Mucosa of rectum (tissue), 2 donors: ENCODE results near the gene B4GALT4.

Experiments
- H3K27ac ChIP-seq, 2 donors: one replicate each; pipeline ENCODE4 v1.7.0; 2013; ENCODE audit warnings: inconsistent platforms in 2 of 2, low read depth in 2 of 2, low read length in 2 of 2
- H3K27me3 ChIP-seq, 2 donors: one replicate each; pipeline ENCODE4 v1.7.0; 2013; ENCODE audit warnings: low read length in 2 of 2; ENCODE audit not compliant: control insufficient read depth in 2 of 2, insufficient read depth in 2 of 2
- H3K36me3 ChIP-seq, 2 donors: one replicate each; pipeline ENCODE4 v1.7.0; 2013; ENCODE audit warnings: low read length in 2 of 2; ENCODE audit not compliant: control insufficient read depth in 2 of 2, insufficient read depth in 2 of 2
- H3K4me1 ChIP-seq, 2 donors: one replicate each; pipeline ENCODE4 v1.7.0; 2013; ENCODE audit warnings: low read length in 2 of 2, mild to moderate bottlenecking in 1 of 2; ENCODE audit not compliant: control insufficient read depth in 2 of 2, insufficient read depth in 2 of 2
- H3K4me3 ChIP-seq, 2 donors: one replicate each; pipeline ENCODE4 v1.7.0; 2013; ENCODE audit warnings: low read length in 2 of 2
- H3K9ac ChIP-seq, 2 donors: one replicate each; pipeline ENCODE4 v1.7.0; 2013; ENCODE audit warnings: low read length in 2 of 2, low read depth in 1 of 2, mild to moderate bottlenecking in 1 of 2
- H3K9me3 ChIP-seq, 2 donors: one replicate each; pipeline ENCODE4 v1.7.0; 2013; ENCODE audit warnings: low read length in 2 of 2; ENCODE audit not compliant: control insufficient read depth in 2 of 2
- donor health status: healthy.
- donor health status: Normal muscosa, but diverticular disease.

The B4GALT4 gene

DNA sequence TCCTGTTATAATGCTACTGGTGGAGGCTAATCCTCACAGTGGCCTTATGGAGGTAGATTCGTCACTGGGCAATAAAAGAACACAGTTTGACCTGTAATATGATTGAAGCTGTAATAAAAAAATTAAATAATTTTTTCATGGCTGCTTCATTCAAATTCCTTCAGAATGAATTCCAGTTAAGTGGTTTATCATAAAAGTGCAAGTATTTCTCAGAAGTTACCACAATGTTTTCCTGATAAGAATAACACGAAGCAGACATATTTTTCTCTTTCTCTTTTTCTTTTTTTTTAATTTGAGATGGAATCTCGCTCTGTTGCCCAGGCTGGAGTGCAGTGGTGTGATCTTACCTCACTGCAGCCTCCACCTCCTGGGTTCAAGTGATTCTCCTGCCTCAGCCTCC lies 15.6 kb downstream of the B4GALT4 start:
- Histone ChIP-seq H3K36me3 (peaks cover 50 to 61% of the 10 kb centered on the region in 2 donors), H3K9ac (no peak overlapping the region), H3K4me1 (peaks cover 25 to 46% of the 10 kb centered on the region in 2 donors), H3K27ac (no peak overlapping the region), H3K27me3 (no peaks in the 10 kb centered on the region), H3K4me3 (no peak overlapping the region), H3K9me3 (no peaks in the 10 kb centered on the region)

DNA sequence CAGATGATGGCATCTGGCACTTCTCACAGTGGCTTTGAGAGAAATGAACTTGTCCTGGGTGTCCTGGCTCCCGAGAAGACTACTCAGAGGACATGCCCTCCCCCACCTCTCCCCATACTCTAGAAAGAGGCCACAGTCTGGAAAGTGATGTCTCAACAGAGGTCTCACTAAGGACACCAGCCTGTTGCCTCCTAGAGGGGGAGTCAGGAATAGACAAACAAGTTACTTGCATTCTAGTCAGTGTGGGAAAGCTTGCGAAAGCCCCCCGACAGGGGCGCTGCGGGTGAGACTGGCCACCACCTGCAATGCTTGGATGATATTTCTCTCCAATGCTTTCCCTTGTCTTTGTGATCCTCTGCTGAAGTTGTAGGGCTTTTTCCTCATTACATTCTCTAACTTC lies 17.2 kb downstream of the B4GALT4 start:
- Histone ChIP-seq H3K4me3 (no peak overlapping the region), H3K36me3 (peaks cover 43 to 58% of the 10 kb centered on the region in 2 donors), H3K9ac (no peak overlapping the region)

DNA sequence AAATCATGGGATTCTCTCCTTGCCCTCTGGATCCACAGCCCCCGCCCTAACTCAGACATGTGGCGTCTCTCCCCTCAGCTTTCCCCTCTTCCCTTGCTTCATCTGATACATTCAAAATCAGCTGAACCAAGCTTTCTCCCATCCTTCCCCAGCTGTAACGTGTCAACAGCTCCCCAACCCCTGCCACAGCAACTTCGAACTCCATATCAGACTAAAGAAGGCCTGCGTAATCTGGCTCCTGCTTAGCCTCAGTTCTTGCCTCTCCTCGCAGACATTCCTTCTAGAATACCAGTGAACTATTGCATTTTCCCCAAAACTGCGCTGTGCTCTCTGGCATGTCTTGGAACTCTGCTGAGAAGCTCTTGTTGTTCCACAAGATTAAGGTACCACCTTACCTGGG lies 18.3 kb downstream of the B4GALT4 start:
- peaks cover 44 to 67% of the 10 kb centered on the region in 2 donors for H3K36me3 ChIP-seq

More for the DNA sequence above, 17.2 kb downstream of the B4GALT4 start:
- Histone ChIP-seq H3K9me3 (no peaks in the 10 kb centered on the region), H3K27ac (no peak overlapping the region), H3K4me1 (peaks cover 21 to 39% of the 10 kb centered on the region in 2 donors), H3K27me3 (no peaks in the 10 kb centered on the region)

DNA sequence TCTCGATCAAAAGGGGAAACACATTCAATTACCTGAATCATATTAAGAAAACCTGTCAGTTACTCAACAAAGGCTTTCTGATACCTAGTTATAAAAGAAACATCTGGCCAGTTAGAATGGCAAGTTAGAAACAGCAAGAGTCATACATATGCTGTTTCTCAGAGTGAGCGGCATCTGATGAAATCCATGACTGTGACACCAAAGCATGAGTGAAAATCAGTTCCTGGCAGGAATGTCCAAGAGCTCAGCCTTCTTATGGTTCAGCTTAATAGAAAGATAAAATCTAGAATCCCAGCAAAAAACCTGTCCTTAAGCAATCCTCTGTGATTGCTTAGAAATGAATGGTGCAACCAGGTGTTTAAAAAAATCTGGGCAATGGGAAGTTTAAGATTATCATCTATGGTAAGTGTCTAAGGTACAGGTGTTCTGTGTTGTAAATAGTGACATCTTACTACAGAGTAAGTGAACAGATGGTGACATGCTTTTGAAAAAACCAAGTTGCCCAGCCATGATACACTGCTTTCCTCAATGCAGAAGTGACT lies 18.8 kb downstream of the B4GALT4 start:
- H3K4me1 ChIP-seq = peaks cover 11 to 27% of the 10 kb centered on the region in 2 donors
- peak overlapping the region in 1 of 2 donors; percentile 78 for H3K27ac ChIP-seq
- no peak overlapping the region for H3K4me3 ChIP-seq
- H3K27me3 ChIP-seq = no peaks in the 10 kb centered on the region
- no peaks in the 10 kb centered on the region for H3K9me3 ChIP-seq
- no peak overlapping the region for H3K9ac ChIP-seq
- H3K36me3 ChIP-seq = peaks cover 48 to 72% of the 10 kb centered on the region in 2 donors

More for the DNA sequence above, 18.3 kb downstream of the B4GALT4 start:
- Histone ChIP-seq H3K9ac (no peak overlapping the region), H3K27me3 (no peaks in the 10 kb centered on the region), H3K4me3 (no peak overlapping the region), H3K4me1 (peaks cover 13 to 30% of the 10 kb centered on the region in 2 donors), H3K27ac (no peak overlapping the region), H3K9me3 (no peaks in the 10 kb centered on the region)

DNA sequence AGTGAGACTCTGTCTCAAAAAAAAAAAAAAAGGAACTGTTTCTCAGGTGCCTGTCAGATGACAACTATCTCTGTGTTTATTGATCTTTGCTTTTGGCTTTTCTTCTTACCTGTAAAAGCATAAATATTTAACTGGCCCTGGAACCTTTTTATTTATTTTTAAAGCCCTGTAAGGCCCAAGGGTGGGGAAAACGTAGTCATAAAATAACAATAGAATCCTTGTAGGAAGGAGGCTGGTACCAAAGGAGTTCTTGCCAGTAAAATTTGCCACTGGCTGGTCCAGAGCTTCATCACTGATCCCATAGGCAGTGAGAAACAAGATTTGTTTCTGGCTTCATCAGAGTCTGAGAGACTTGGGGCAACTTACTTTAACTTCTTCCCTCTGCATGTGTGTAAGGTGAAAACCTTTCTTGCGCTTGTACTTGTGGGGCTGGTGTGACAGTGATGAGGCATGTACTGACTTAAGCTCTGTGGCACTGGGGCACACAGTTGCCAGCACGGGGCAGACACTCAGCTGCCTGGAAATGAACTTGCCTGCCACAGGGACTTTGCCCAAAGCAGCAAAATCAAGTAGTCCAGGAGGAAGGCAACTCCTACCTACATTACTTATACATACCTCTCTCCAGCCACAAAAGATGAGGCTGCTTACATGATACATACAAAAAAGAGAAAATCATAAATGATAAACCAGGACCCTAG lies 19.6 kb downstream of the B4GALT4 start:
- Histone ChIP-seq H3K9me3 (no peaks in the 10 kb centered on the region), H3K27ac (peak overlapping the region; percentile 52 to 78), H3K27me3 (no peaks in the 10 kb centered on the region), H3K9ac (peak overlapping the region in 1 of 2 donors; percentile 36), H3K4me3 (no peak overlapping the region), H3K4me1 (peaks cover 8 to 20% of the 10 kb centered on the region in 2 donors), H3K36me3 (peaks cover 48 to 69% of the 10 kb centered on the region in 2 donors)

DNA sequence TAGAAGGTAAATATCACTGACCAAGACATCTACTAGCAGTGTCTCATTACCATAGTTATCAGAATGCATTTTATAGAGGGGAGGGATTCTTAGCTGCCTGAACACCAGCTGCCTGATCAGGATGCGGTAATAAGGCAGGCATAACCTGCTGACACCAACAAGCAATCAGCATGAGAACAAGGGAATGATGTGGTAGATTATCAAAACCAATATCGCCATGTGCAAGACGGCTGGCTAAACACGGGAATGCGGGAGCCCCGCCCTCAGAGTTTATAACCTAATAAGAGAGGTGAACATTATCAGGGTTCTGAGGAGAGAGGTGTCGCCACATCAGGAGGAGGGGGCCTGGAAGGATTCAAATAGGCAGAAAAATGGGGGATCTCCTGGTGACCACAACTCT lies 20.5 kb downstream of the B4GALT4 start:
- Histone ChIP-seq H3K27me3 (no peaks in the 10 kb centered on the region), H3K36me3 (peaks cover 53 to 72% of the 10 kb centered on the region in 2 donors), H3K4me3 (no peak overlapping the region), H3K27ac (peak overlapping the region; percentile 52 to 78), H3K4me1 (peaks cover 6 to 15% of the 10 kb centered on the region in 2 donors), H3K9me3 (no peaks in the 10 kb centered on the region), H3K9ac (no peak overlapping the region)

DNA sequence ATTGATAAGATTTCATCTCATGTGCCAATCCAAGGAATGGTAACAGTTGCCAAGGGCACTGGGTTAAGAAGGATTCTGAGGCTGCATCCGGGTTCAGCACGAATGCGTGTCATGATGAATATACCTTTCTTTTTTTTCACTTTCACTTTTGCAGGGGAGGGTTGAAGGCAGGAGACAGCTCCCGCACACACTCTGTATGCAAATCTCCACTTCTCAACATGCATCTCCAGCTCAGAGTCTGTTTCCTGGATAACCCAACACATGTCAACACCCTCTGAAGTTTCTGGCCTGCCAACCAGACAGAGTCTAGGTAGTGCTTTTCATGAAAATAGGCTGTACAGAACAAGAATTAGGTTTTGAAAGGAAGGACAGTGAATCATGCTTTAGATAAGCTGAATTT lies 21.6 kb downstream of the B4GALT4 start:
- Histone ChIP-seq H3K36me3 (peaks cover 62 to 78% of the 10 kb centered on the region in 2 donors), H3K9me3 (no peaks in the 10 kb centered on the region), H3K27ac (peak overlapping the region in 1 of 2 donors; percentile 50), H3K4me1 (peaks cover 6 to 13% of the 10 kb centered on the region in 2 donors), H3K27me3 (no peaks in the 10 kb centered on the region), H3K9ac (no peak overlapping the region), H3K4me3 (no peak overlapping the region)

DNA sequence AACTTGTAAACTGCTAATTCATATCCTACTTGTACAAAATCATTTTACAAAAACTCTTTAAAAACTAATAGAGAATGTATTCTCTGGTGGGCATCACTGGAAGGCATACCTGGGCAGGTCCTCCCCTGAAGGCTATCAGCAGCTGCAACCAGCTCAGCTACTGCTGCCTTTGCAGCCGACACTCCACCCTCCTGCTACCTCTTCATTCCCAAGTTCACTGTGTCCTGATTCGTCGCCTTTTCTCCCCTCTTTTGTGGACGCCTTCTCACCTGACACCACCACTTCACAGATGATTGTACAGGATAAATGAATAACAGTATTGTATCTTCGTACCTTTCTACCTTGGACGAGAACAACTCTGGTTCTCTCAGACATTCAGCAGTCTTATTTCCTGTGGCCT lies 28.9 kb downstream of the B4GALT4 start:
- peaks cover 57 to 66% of the 10 kb centered on the region in 2 donors for H3K36me3 ChIP-seq

DNA sequence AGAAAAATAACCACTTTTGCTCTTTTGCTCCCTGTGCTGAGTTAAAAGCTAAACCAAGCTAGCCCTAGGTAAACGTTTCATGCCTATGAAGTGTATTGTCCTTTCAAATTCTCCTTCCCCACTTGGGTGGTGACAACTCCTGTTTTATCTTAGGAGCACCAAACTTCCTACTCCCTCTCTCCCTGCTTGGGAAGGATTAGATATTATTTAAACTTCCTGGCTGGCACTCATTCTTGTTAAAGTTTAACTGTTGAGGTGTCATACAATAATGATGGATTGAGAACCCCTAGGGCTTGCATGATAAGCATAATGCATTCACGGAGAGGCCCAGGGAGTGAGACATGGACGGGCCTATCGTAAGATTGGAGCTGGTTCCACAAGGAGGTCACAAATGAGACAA lies 29.5 kb downstream of the B4GALT4 start:
- H3K27me3 ChIP-seq = no peaks in the 10 kb centered on the region
- H3K9me3 ChIP-seq = no peaks in the 10 kb centered on the region
- H3K4me3 ChIP-seq = no peak overlapping the region
- peaks cover 4 to 6% of the 10 kb centered on the region in 2 donors for H3K4me1 ChIP-seq
- H3K27ac ChIP-seq = peak overlapping the region; percentile 4 to 31
- no peak overlapping the region for H3K9ac ChIP-seq
- H3K36me3 ChIP-seq = peaks cover 51 to 63% of the 10 kb centered on the region in 2 donors

More for the DNA sequence above, 28.9 kb downstream of the B4GALT4 start:
- Histone ChIP-seq H3K9me3 (no peaks in the 10 kb centered on the region), H3K27me3 (no peaks in the 10 kb centered on the region), H3K9ac (no peak overlapping the region), H3K4me1 (peaks cover 1 to 6% of the 10 kb centered on the region in 2 donors), H3K27ac (no peak overlapping the region), H3K4me3 (no peak overlapping the region)

DNA sequence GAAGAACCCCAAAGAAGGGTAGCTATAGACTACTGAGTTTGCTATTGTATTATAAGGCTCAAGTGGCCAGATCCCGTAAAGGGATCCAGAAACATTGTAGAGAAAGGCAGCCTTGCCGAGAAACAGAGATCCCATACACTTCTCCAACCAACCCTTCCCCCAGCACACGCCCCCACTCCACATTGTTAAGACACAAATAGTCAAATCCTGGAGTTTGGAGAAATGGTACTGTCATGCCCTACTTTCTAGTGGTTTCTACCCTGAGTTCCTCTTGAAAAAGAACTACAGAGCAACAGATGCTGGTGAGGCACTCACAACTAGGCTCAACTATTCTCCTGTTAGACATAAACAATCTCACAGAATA lies 33.2 kb downstream of the B4GALT4 start:
- H3K36me3 ChIP-seq = peaks cover 20 to 30% of the 10 kb centered on the region in 2 donors
- H3K27ac ChIP-seq = no peak overlapping the region
- H3K4me1 ChIP-seq = peaks cover 4 to 6% of the 10 kb centered on the region in 2 donors

More for the DNA sequence above, 33.2 kb downstream of the B4GALT4 start:
- Histone ChIP-seq H3K4me3 (no peak overlapping the region), H3K9ac (no peak overlapping the region), H3K27me3 (no peaks in the 10 kb centered on the region), H3K9me3 (no peaks in the 10 kb centered on the region)
